HepG2 (cell line): ENCODE results near the gene CPSF6. TPM values are rescaled to one million over a fixed set of nuclear protein-coding genes. Genes with fewer than 3 reads are reported as not detected.

Source experiments
- ATRX ChIP-seq: sonication (generic); formaldehyde crosslinking; IDR thresholded peaks from 2 replicates; pipeline ENCODE4 v1.4.0; 2020; ENCODE audit warnings: missing genetic modification reagents, borderline replicate concordance
- CEBPG ChIP-seq: IDR thresholded peaks from 2 replicates; pipeline ENCODE4 v1.6.1; 2016
- DR1 ChIP-seq: sonication (generic); formaldehyde crosslinking; IDR thresholded peaks from 2 replicates; pipeline ENCODE4 v1.8.0; 2021; ENCODE audit warnings: mild to moderate bottlenecking, missing genetic modification reagents, inconsistent platforms
- HDAC1 ChIP-seq: sonication (generic); formaldehyde crosslinking; IDR thresholded peaks from 2 replicates; pipeline ENCODE4 v1.5.1; 2020; ENCODE audit warnings: mild to moderate bottlenecking, missing genetic modification reagents
- KLF15 ChIP-seq: sonication (generic); formaldehyde crosslinking; IDR thresholded peaks from 2 replicates; pipeline ENCODE4 v1.8.1; 2023; ENCODE audit warnings: borderline replicate concordance, mild to moderate bottlenecking, inconsistent platforms, missing genetic modification reagents, mixed read lengths
- PAXIP1 ChIP-seq: sonication (generic); formaldehyde crosslinking; conservative IDR thresholded peaks from 2 replicates; pipeline ENCODE4 v1.4.0; 2020; ENCODE audit warnings: mild to moderate bottlenecking, missing genetic modification reagents, moderate library complexity
- RXRB ChIP-seq: IDR thresholded peaks from 2 replicates; pipeline ENCODE4 v1.6.1; 2016; ENCODE audit warnings: borderline replicate concordance, missing genetic modification reagents, missing compliant biosample characterization
- ZBTB4 ChIP-seq: sonication (generic); formaldehyde crosslinking; IDR thresholded peaks from 2 replicates; pipeline ENCODE4 v1.4.0; 2020; ENCODE audit warnings: missing genetic modification reagents, mild to moderate bottlenecking, borderline replicate concordance
- ZFP36L2 ChIP-seq: sonication (generic); formaldehyde crosslinking; IDR thresholded peaks from 2 replicates; pipeline ENCODE4 v1.4.0; 2020; ENCODE audit warnings: missing genetic modification reagents
- ZNF17 ChIP-seq: sonication (generic); formaldehyde crosslinking; IDR thresholded peaks from 2 replicates; pipeline ENCODE4 v1.5.0; 2020; ENCODE audit warnings: mild to moderate bottlenecking, missing genetic modification reagents
- ZNF235 ChIP-seq: sonication (generic); formaldehyde crosslinking; IDR thresholded peaks from 2 replicates; pipeline ENCODE4 v1.8.1; 2023; ENCODE audit warnings: mild to moderate bottlenecking, missing genetic modification reagents, borderline replicate concordance
- ZNF792 ChIP-seq: IDR thresholded peaks from 2 replicates; pipeline ENCODE4 v1.6.1; 2016
- ZSCAN20 ChIP-seq: sonication (generic); formaldehyde crosslinking; IDR thresholded peaks from 2 replicates; pipeline ENCODE4 v1.4.0; 2020; ENCODE audit warnings: missing genetic modification reagents, mild to moderate bottlenecking, borderline replicate concordance
- polyA plus RNA-seq, 8 experiments: library from polyadenylated mRNA; depleted of rRNA in 3 of 8; stranded (reverse) in 7 of 8; unstranded in 1 of 8; fragments of >200 nt; fragmentation: Illumina TruSeq in 4 of 8; extraction: Trizol in 4 of 8; gene quantifications; 2 replicates each; pipeline versions ENCODE4 v1.2.1 to v1.2.3, GENCODE V29; 2011 to 2016; ENCODE audit warnings: low read depth in 4 of 8, missing spikeins in 1 of 8, mixed read lengths in 1 of 8; ENCODE audit not compliant: insufficient read depth in 1 of 8
- total RNA-seq, 5 experiments: library from RNA; depleted of rRNA; stranded (reverse); fragments of >200 nt; fragmentation: Illumina TruSeq; extraction: Trizol; gene quantifications; 2 replicates each; pipeline ENCODE4 v1.2.3, GENCODE V29; 2016; ENCODE audit warnings: low read depth in 1 of 5
- TF ChIP-seq, protein P1 (sequence below): sonication (generic); formaldehyde crosslinking; IDR thresholded peaks from 2 replicates; pipeline ENCODE4 v1.4.0; 2020; ENCODE audit warnings: missing genetic modification reagents, borderline replicate concordance
- TF ChIP-seq, protein P2 (sequence below): sonication (generic); formaldehyde crosslinking; IDR thresholded peaks from 2 replicates; pipeline ENCODE4 v1.4.0; 2020; ENCODE audit warnings: mild to moderate bottlenecking, missing genetic modification reagents

Gene CPSF6
- total and polyA plus RNA-seq, 2 of the 13 experiments (the other 11 are each of a cell fraction or from before 2014, with no cell fraction given): 41.8 to 71.0 TPM

- TF ChIP-seq PAXIP1 (CRISPR knock-in tag) (0 out of 2 replicates have a peak, but pooled peaks have one; percentile 49), HDAC1 (CRISPR knock-in tag) (no peak; the same call in 1 of the 2 replicates), RXRB (CRISPR knock-in tag) (no peak), DR1 (CRISPR knock-in tag) (0 out of 2 replicates have a peak, but pooled peaks have one; percentile 32), ZNF235 (CRISPR knock-in tag) (no peak; the same call in 1 of the 2 replicates), ZFP36L2 (CRISPR knock-in tag) (no peak), ZBTB4 (CRISPR knock-in tag) (no peak), KLF15 (CRISPR knock-in tag) (no peak; the same call in 1 of the 2 replicates), CEBPG (CRISPR knock-in tag) (peak; percentile 81), ATRX (CRISPR knock-in tag) (no peak), ZNF792 (peak; percentile 32; the same call in 1 of the 2 replicates), ZSCAN20 (CRISPR knock-in tag) (no peak), ZNF17 (CRISPR knock-in tag) (no peak)
- TF ChIP-seq, protein P1, sequence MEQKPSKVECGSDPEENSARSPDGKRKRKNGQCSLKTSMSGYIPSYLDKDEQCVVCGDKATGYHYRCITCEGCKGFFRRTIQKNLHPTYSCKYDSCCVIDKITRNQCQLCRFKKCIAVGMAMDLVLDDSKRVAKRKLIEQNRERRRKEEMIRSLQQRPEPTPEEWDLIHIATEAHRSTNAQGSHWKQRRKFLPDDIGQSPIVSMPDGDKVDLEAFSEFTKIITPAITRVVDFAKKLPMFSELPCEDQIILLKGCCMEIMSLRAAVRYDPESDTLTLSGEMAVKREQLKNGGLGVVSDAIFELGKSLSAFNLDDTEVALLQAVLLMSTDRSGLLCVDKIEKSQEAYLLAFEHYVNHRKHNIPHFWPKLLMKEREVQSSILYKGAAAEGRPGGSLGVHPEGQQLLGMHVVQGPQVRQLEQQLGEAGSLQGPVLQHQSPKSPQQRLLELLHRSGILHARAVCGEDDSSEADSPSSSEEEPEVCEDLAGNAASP (CRISPR knock-in tag): no peak
- TF ChIP-seq, protein P2, sequence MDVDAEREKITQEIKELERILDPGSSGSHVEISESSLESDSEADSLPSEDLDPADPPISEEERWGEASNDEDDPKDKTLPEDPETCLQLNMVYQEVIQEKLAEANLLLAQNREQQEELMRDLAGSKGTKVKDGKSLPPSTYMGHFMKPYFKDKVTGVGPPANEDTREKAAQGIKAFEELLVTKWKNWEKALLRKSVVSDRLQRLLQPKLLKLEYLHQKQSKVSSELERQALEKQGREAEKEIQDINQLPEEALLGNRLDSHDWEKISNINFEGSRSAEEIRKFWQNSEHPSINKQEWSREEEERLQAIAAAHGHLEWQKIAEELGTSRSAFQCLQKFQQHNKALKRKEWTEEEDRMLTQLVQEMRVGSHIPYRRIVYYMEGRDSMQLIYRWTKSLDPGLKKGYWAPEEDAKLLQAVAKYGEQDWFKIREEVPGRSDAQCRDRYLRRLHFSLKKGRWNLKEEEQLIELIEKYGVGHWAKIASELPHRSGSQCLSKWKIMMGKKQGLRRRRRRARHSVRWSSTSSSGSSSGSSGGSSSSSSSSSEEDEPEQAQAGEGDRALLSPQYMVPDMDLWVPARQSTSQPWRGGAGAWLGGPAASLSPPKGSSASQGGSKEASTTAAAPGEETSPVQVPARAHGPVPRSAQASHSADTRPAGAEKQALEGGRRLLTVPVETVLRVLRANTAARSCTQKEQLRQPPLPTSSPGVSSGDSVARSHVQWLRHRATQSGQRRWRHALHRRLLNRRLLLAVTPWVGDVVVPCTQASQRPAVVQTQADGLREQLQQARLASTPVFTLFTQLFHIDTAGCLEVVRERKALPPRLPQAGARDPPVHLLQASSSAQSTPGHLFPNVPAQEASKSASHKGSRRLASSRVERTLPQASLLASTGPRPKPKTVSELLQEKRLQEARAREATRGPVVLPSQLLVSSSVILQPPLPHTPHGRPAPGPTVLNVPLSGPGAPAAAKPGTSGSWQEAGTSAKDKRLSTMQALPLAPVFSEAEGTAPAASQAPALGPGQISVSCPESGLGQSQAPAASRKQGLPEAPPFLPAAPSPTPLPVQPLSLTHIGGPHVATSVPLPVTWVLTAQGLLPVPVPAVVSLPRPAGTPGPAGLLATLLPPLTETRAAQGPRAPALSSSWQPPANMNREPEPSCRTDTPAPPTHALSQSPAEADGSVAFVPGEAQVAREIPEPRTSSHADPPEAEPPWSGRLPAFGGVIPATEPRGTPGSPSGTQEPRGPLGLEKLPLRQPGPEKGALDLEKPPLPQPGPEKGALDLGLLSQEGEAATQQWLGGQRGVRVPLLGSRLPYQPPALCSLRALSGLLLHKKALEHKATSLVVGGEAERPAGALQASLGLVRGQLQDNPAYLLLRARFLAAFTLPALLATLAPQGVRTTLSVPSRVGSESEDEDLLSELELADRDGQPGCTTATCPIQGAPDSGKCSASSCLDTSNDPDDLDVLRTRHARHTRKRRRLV (CRISPR knock-in tag): no peak
Measured at GRCh38 chr12:69239352-69239921, at the start of gene CPSF6 (continued).
